Tibial nerve (tissue), 4 donors: ENCODE measurements around the gene GRIK4.

ENCODE experiments used
- EP300 ChIP-seq, 2 donors: sonication (generic); formaldehyde crosslinking; IDR thresholded peaks; one replicate each; pipeline ENCODE4 v1.6.1; 2017; ENCODE audit warnings: antibody characterized with exemption in 2 of 2, mild to moderate bottlenecking in 1 of 2
- POLR2A ChIP-seq, 2 donors: fragments of 450-650 bp; IDR thresholded peaks; one replicate each; pipeline ENCODE4 v1.6.1; 2017; ENCODE audit warnings: antibody characterized with exemption in 2 of 2, mild to moderate bottlenecking in 2 of 2, moderate library complexity in 2 of 2
- TF ChIP-seq, protein P1 (sequence below), 5 experiments: fragments of 200-600 bp in 3 of 5; fragments of 450-650 bp in 2 of 5; sonication (generic) in 3 of 5; IDR thresholded peaks; one replicate each; pipeline ENCODE4 v1.5.1; 2016 to 2019; ENCODE audit warnings: antibody characterized with exemption in 5 of 5, mild to moderate bottlenecking in 3 of 5, moderate library complexity in 2 of 5

- TF ChIP-seq, protein P1, sequence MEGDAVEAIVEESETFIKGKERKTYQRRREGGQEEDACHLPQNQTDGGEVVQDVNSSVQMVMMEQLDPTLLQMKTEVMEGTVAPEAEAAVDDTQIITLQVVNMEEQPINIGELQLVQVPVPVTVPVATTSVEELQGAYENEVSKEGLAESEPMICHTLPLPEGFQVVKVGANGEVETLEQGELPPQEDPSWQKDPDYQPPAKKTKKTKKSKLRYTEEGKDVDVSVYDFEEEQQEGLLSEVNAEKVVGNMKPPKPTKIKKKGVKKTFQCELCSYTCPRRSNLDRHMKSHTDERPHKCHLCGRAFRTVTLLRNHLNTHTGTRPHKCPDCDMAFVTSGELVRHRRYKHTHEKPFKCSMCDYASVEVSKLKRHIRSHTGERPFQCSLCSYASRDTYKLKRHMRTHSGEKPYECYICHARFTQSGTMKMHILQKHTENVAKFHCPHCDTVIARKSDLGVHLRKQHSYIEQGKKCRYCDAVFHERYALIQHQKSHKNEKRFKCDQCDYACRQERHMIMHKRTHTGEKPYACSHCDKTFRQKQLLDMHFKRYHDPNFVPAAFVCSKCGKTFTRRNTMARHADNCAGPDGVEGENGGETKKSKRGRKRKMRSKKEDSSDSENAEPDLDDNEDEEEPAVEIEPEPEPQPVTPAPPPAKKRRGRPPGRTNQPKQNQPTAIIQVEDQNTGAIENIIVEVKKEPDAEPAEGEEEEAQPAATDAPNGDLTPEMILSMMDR (IDR thresholded peaks at IDR 0.05): no peak
- TF ChIP-seq POLR2A (IDR thresholded peaks at IDR 0.05) (no peak), EP300 (IDR thresholded peaks at IDR 0.05) (no peak)
These were observed 398.3 kb downstream of the GRIK4 start for GRCh38 chr11:120909676-120910416.
